GM21717 (cell line): ENCODE data around the gene EIF3K.
"Not testable (repeated sequence)": the region's sequence is repeated elsewhere in the genome, so short reads cannot be mapped to it uniquely, and the experiment has no call there.

Experiments
- ATAC-seq: cut with Tn5 transposase; IDR thresholded peaks from one replicate; pipeline ENCODE4 v1.9.1; 2021; ENCODE audit warnings: mild to moderate bottlenecking, moderate library complexity; ENCODE audit not compliant: unreplicated experiment

Gene EIF3K

GRCh38 chr19:38617764-38618589 lies 1.0 kb upstream of the EIF3K start, which contains the start of gene MAP4K1:
Gene MAP4K1, minus strand, starts transcription at chr19:38617953. Its CDS starts 58 bp downstream, at chr19:38617895.
- ATAC-seq, result peak; percentile 43

GRCh38 chr19:38619361-38620174 lies 580 bp downstream of the EIF3K start:
- no peak for ATAC-seq

- no peak for ATAC-seq
Observed at GRCh38 chr19:38624822-38625221, 5.8 kb downstream of the EIF3K start.

- no peak for ATAC-seq
Observed at GRCh38 chr19:38626401-38626800, 7.4 kb downstream of the EIF3K start.

GRCh38 chr19:38629568-38629967 lies 10.6 kb downstream of the EIF3K start:
- ATAC-seq, result no peak

DNA sequence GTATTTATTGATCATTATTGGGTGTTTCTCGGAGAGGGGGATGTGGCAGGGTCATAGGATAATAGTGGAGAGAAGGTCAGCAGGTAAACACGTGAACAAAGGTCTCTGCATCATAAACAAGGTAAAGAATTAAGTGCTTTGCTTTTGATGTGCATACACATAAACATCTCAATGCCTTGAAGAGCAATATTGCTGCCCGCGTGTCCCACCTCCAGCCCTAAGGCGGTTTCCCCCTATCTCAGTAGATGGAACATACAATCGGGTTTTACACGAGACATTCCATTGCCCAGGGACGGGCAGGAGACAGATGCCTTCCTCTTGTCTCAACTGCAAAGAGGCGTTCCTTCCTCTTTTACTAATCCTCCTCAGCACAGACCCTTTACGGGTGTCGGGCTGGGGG lies 12.3 kb downstream of the EIF3K start:
- not testable (repeated sequence) for ATAC-seq

- ATAC-seq, result not testable (repeated sequence)
Observed at GRCh38 chr19:38631811-38632475, 13.0 kb downstream of the EIF3K start.

- ATAC-seq, result no peak
Observed at GRCh38 chr19:38632476-38633213, 13.7 kb downstream of the EIF3K start.

- ATAC-seq, result no peak
Observed at GRCh38 chr19:38634757-38635482, 15.9 kb downstream of the EIF3K start.

DNA sequence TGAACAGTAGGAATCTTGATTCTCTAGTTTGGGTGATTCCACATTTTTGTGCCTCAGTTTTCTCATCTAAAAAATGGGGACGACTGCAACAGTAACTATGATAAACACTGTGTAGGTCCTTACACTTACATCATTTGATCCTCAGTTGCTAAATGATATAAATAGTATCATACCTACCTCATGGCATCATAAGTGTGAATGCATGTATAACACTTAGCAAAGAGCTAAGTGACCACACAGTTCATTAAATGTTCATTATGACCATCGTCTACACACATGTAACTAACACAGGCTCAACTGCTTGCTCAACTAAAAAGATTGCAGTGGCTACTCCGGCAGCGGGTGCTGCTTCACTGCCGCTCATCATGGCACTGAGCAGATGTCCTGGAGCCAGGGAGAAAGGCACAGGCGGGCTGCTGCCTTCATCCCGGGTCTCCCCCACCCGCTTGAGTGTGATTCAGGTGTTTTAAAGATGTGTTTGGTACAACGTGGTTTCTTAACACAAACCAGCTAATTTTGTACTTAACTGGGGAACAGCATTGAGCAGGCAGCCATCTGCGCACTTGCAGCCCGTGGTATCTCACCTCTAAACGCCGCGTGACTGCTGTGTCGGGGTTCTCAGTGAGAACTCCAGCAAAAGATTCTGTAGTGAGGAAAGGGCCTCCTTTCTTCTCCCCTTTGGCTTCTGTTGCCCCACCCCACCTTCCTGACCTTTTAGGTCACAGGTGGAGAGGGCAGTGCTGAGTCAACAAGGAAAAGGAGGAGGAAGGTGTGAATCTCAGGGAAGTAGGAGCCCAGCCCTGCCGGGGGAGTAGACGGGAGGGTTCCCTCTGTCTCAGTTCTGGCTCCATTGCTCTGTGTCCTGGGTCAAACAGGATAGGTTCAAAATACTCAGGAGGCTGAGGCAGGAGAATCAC lies 16.8 kb downstream of the EIF3K start:
- ATAC-seq, result no peak

DNA sequence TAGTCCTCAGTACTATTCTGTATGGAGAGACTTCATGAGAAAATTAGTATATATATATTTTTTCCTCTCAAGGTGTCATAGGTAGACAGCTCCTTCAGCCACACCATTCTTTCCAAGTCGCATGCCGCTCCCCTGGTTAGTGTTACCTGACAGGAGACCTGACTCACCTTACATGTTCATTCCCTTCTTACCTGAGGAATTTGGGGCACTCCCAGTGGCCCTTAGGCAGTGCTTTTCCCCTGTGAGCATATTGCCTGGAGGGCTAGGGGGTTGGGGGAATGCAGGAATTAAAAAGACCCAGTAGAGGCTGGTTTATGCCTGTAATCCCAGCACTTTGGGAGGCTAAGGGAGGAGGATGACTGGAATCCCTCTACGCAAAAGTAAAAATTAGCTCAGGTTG lies 19.5 kb downstream of the EIF3K start:
- no peak for ATAC-seq

GRCh38 chr19:38639679-38640078 lies 20.7 kb downstream of the EIF3K start:
- no peak for ATAC-seq

DNA sequence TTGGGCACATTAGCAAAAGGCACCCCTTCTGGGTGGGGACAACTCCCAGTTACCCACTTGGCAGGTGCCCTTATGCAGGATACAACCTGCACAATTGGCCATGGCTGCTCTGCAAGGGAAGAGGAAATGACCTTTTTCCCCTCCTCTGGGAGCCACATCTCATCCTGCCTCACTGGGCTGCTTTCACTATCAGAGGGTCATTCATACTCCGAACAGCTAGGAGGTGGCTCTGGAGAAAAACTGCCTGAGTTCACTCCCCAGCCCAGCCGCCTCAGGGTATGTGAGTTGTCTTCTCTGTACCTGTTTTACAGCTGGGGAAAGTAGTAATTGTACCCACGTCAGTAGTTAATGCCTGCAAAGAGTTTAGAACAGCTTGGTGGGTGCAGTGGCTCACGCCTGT lies 21.4 kb downstream of the EIF3K start:
- ATAC-seq, result no peak

GRCh38 chr19:38642176-38642575 lies 23.2 kb downstream of the EIF3K start:
- ATAC-seq, result no peak

GRCh38 chr19:38644719-38645118 lies 25.7 kb downstream of the EIF3K start:
- no peak for ATAC-seq

DNA sequence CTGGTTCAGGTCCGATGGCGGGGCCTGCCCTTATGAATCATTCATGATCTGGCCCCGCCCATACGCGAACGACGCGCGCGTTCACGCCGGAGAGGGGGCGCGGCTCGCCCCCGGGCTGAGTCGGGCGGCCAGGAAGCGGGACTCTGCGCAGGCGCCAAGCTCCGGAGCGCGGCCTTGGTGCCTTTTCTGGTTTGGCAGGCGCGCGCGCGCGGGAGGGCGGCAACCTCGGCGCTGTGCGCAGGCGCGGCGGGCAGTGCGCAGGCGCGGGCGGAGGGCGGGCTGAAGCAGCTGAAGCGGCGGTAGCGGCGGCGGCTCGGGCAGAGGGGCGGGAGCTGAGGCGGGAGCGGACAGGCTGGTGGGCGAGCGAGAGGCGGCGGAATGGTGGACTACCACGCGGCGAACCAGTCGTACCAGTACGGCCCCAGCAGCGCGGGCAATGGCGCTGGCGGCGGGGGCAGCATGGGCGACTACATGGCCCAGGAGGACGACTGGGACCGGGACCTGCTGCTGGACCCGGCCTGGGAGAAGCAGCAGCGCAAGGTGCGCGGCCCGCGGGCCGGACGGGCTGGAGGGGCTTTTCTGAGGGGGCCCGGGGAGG lies 28.5 kb downstream of the EIF3K start, which contains the start of gene ACTN4:
Gene ACTN4 (plus strand): TSS at position 282 of the 598 bp plus-strand sequence. CDS start 97 bp downstream, at position 379.
- peak; percentile 72 for ATAC-seq

DNA sequence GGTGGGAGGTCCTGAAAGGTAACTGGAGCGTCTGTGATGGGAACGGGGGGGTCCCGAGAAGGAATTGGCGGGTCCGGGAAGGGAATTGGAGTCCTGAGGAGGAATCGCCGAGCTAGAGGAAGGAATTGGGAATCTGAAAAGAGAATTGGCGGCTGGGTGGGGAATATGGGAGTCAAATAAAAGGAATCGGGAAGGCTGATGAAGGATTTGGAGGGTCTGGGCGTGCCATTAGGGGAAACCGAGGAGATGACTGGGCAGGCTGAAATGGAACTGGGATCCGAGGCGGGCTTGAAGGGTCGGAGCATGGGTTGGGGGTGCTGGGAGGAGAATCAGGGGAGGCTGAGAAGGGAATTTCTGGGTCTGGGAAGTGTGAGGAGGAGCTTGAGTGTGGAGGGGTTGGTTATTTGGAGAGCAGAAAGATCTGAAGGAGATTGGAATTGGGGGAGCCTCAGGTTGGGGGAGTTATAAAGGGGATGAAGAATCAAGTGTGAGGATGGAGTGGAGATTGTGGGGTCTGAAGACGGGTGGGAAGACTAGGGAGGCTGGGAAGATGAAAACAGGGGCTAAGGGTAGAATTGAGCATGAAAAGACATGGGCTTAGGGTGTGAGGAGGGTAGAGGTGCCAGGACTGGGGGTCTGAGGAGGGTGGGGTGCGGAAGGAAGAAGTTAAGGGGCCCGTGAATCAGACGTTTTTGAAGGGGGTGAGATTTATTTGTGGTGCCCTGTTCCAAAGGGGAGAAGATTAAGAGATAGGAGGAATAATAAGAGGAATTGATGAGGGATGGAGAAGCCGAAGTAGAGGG lies 29.2 kb downstream of the EIF3K start:
- no peak for ATAC-seq
